Gastroesophageal sphincter (tissue), 3 donors: ENCODE results near the gene ROBO3.

Source experiments
- CTCF ChIP-seq, 4 experiments: fragments of 200-600 bp in 2 of 4; fragments of 450-650 bp in 2 of 4; sonication (generic) in 1 of 4; IDR thresholded peaks; one replicate each; pipeline ENCODE4 v1.5.1; 2017 to 2019; ENCODE audit warnings: antibody characterized with exemption in 4 of 4, mild to moderate bottlenecking in 2 of 4, moderate library complexity in 2 of 4
- POLR2A ChIP-seq, 2 donors: fragments of 450-650 bp; IDR thresholded peaks; one replicate each; pipeline ENCODE4 v1.6.1; 2017; ENCODE audit warnings: antibody characterized with exemption in 2 of 2, mild to moderate bottlenecking in 2 of 2, moderate library complexity in 1 of 2

GRCh38 chr11:124879493-124880289, 14.5 kb downstream of the ROBO3 start:
- TF ChIP-seq CTCF (IDR thresholded peaks at IDR 0.05) (no peak), POLR2A (IDR thresholded peaks at IDR 0.05) (no peak)
